Naive thymus-derived CD4-positive, alpha-beta T cell (primary cell): Measurements from ENCODE around the gene NFATC3. TPM values are rescaled to one million over a fixed set of nuclear protein-coding genes. Genes with fewer than 3 reads are reported as not detected.

Experiments
- ATAC-seq: fragments of 150-1000 bp; cut with Tn5 transposase; 2 replicates; pipeline ENCODE4 v1.10.0; 2021; ENCODE audit warnings: mild to moderate bottlenecking, moderate library complexity
- CTCF ChIA-PET: fragments of 350-600 bp; sonication (Branson Sonifier 250); formaldehyde crosslinking; loops from one replicate; lab custom pipeline; 2021; ENCODE audit warnings: antibody characterized with exemption; lab: Charles Lee
- POLR2A ChIA-PET: fragments of 350-600 bp; sonication (Branson Sonifier 250); formaldehyde crosslinking; loops from one replicate; lab custom pipeline; 2021; ENCODE audit warnings: antibody characterized with exemption, inconsistent platforms; lab: Charles Lee
- DNase-seq, 9 donors: peaks; one replicate each; pipeline versions ENCODE4 v3.0.0 to v3.0.0-alpha.2; 2020 to 2022; ENCODE audit warnings: mixed read lengths in 1 of 9
- H3K27ac ChIP-seq: one replicate; pipeline ENCODE4 v1.7.0; 2013; ENCODE audit warnings: mild to moderate bottlenecking, low read depth, low read length, moderate library complexity
- H3K27me3 ChIP-seq, 2 donors: one replicate each; pipeline ENCODE4 v1.7.0; 2013; ENCODE audit warnings: low read length in 2 of 2, mild to moderate bottlenecking in 2 of 2, moderate library complexity in 2 of 2; ENCODE audit not compliant: control insufficient read depth in 2 of 2, insufficient read depth in 2 of 2
- H3K36me3 ChIP-seq, 3 experiments: 1 replicate in 2 of 3; 2 replicates in 1 of 3; pipeline ENCODE4 v1.7.0; 2013; ENCODE audit warnings: low read length in 3 of 3, mild to moderate bottlenecking in 3 of 3, moderate library complexity in 1 of 3; ENCODE audit not compliant: insufficient read depth in 3 of 3, control insufficient read depth in 2 of 3
- H3K4me1 ChIP-seq, 2 donors: one replicate each; pipeline ENCODE4 v1.7.0; 2013; ENCODE audit warnings: low read length in 2 of 2, mild to moderate bottlenecking in 2 of 2, moderate library complexity in 1 of 2; ENCODE audit not compliant: control insufficient read depth in 2 of 2, insufficient read depth in 2 of 2
- H3K4me3 ChIP-seq: 2 replicates; pipeline ENCODE4 v1.7.0; 2013; ENCODE audit warnings: mild to moderate bottlenecking, low read length
- H3K9me3 ChIP-seq, 3 experiments: 1 replicate in 2 of 3; 2 replicates in 1 of 3; pipeline ENCODE4 v1.7.0; 2013; ENCODE audit warnings: low read length in 3 of 3; ENCODE audit not compliant: control insufficient read depth in 2 of 3
- H3K27ac Mint-ChIP-seq, 9 donors: one replicate each; pipeline ENCODE4 v1.8.0; 2020 to 2022; ENCODE audit warnings: mixed read lengths in 9 of 9, mild to moderate bottlenecking in 8 of 9, moderate library complexity in 5 of 9, inconsistent platforms in 2 of 9
- H3K27me3 Mint-ChIP-seq, 5 donors: one replicate each; pipeline ENCODE4 v1.8.0; 2021 to 2022; ENCODE audit warnings: mixed read lengths in 5 of 5, mild to moderate bottlenecking in 1 of 5
- H3K36me3 Mint-ChIP-seq, 5 donors: one replicate each; pipeline ENCODE4 v1.8.0; 2020 to 2022; ENCODE audit warnings: mixed read lengths in 5 of 5, mild to moderate bottlenecking in 3 of 5, inconsistent platforms in 1 of 5
- H3K4me1 Mint-ChIP-seq, 7 donors: one replicate each; pipeline ENCODE4 v1.8.0; 2020 to 2022; ENCODE audit warnings: mixed read lengths in 7 of 7, mild to moderate bottlenecking in 3 of 7, inconsistent platforms in 1 of 7
- H3K4me3 Mint-ChIP-seq, 10 donors: one replicate each; pipeline ENCODE4 v1.8.0; 2020 to 2022; ENCODE audit warnings: mild to moderate bottlenecking in 10 of 10, mixed read lengths in 10 of 10, moderate library complexity in 6 of 10, inconsistent platforms in 2 of 10
- H3K9me3 Mint-ChIP-seq, 11 donors: one replicate each; pipeline ENCODE4 v1.8.0; 2020 to 2022; ENCODE audit warnings: mixed read lengths in 11 of 11, mild to moderate bottlenecking in 4 of 11, inconsistent platforms in 1 of 11, moderate library complexity in 1 of 11
- intact Hi-C, 2 donors: fragments of 100-400 bp; cut with micrococcal nuclease; formaldehyde crosslinking; loops; one replicate each; pipeline ENCODE4 v1.15.1; 2023
- polyA plus RNA-seq, 2 donors: library from polyadenylated mRNA; unstranded; fragments of 300-500 nt; fragmentation: Illumina TruSeq; gene quantifications; one replicate each; pipeline ENCODE4 v1.2.3, GENCODE V29; 2021
- total RNA-seq, 6 experiments: library from RNA in 5 of 6; stranded (reverse) in 5 of 6; gene quantifications; 1 replicate in 5 of 6; 2 replicates in 1 of 6; pipeline ENCODE4 v1.2.3 and lab custom pipeline; 2021 to 2026

Gene NFATC3
- total and polyA plus RNA-seq, 7 experiments from 2014 or later: 75.8 to 151 (median 121) TPM

DNA sequence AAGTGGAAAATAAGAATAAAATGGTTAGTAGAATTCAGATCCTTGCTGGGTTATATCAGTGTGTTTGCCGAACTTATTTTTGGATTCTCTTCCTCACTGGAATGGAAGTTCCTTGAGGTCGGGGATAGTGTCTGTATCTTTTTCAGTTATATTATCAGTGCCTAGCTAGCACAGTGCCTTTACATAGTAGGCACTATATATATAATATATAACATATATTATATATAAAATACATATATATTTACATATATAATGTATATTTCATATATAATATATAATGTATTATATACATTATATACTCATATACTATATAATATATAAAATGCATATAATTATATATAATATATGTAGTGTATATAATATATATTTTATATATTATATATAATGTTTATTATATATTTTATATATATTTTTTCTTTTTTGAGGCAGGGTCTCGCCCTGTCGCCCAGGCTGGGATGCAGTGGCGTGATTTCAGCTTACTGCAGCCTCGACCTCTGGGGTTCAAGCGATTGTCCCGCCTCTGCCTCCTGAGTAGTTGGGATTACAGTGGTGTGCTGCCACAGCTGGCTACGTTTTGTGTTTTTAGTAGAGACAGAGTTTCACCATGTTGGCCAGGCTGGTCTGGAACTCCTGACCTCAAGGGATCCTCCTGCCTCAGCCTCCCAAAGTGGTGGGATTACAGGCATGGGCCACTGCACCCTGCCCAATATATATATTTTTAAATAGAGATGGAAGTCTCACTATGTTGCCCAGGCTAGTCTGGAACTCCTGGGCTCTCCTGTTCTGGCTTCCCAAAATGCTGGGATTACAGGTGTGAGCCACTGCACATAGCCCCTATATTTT, 3.2 kb downstream of the NFATC3 start:
- ChIA-PET POLR2A (interaction anchor here (0.6 to 12.7 kb wide), 4 partner anchors 20 to 230 kb away, joined by 3 to 300 read pairs (median 4); partner anchors contain the start of gene DPEP2), CTCF (interaction anchor here (0.5 to 1.5 kb wide), 5 partner anchors 9 to 1051 kb away, joined by 3 to 5 read pairs (median 3); no protein-coding TSS in a partner anchor)
- Histone ChIP-seq H3K9me3 (no peaks in the 10 kb centered on the region), H3K27ac (peak overlapping the region; percentile 82), H3K27me3 (no peaks in the 10 kb centered on the region), H3K36me3 (peaks cover 0 to 4% (median 0%) of the 10 kb centered on the region in 3 experiments), H3K4me1 (peaks cover 62 to 65% of the 10 kb centered on the region in 2 donors), H3K4me3 (peak overlapping the region; percentile 42)
- intact Hi-C loops: loop anchor here (5.0 to 10.0 kb wide), 4 partner anchors 246 to 1246 kb away; partner anchors contain the start of genes COG8 (in 1 of the 2), CTCF (in 1 of the 2), NIP7 (in 1 of the 2) and PDF (in 1 of the 2)
- Mint-ChIP-seq H3K4me1 (peaks cover 59 to 76% (median 69%) of the 10 kb centered on the region in 7 donors), H3K27me3 (no peaks in the 10 kb centered on the region), H3K36me3 (peaks cover 0 to 17% (median 0%) of the 10 kb centered on the region in 5 donors), H3K27ac (peak overlapping the region; percentile 73 to 96 (median 85)), H3K9me3 (no peaks in the 10 kb centered on the region), H3K4me3 (peak overlapping the region; percentile 75 to 97 (median 91))
- no peak for DNase-seq
- ATAC-seq: no peak

DNA sequence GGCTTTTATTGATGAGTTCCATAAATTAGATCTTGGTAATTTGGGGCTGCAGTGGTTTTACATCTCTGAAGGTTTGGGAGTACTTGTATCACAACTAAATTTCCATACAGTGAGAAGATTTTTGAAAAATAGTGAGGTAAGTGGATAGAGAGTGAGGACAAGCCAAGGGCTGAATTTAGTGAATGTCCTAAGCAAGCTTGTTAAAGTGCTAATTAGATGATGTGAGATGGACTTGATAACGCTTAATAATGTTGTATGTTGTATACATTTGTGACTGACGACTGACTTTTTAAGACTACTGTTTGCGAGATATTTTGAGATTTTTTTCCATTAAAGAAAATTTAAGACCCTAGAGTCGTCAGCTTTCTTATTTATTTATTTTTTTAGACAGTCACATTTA, 3.9 kb downstream of the NFATC3 start:
- no peak for DNase-seq
- peak overlapping the region; percentile 54 for H3K27ac ChIP-seq

DNA sequence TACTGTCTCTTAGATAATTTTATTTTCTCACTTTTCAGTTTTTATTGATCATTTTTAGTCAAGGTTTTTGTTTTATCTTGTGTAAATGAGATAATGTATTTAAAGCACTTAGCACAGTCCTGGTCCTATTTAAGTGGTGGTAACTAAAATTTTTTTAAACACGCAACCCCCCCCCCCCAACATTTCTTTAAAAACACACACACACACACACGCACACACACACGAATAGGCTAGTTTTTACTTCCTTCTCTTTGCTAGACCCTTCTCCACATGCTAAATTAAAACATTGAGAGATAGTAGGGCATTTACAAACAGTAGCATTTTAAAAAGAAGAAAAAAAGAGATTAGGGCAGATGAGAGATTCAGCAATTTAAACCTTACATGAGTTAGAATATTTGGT, 5.0 kb downstream of the NFATC3 start:
- Histone ChIP-seq H3K27ac (peak overlapping the region; percentile 54), H3K4me1 (peaks cover 67 to 71% of the 10 kb centered on the region in 2 donors), H3K4me3 (peak overlapping the region; percentile 20), H3K36me3 (peaks cover 0 to 4% (median 0%) of the 10 kb centered on the region in 3 experiments), H3K27me3 (no peaks in the 10 kb centered on the region), H3K9me3 (no peaks in the 10 kb centered on the region)
- DNase-seq (peak in 1 of 9 donors; percentile 27), ATAC-seq (no peak)
- Mint-ChIP-seq H3K27me3 (no peaks in the 10 kb centered on the region), H3K27ac (peak overlapping the region; percentile 24 to 89 (median 78)), H3K4me3 (peak overlapping the region; percentile 4 to 97 (median 82)), H3K4me1 (peaks cover 63 to 82% (median 72%) of the 10 kb centered on the region in 7 donors), H3K9me3 (no peaks in the 10 kb centered on the region), H3K36me3 (peaks cover 0 to 14% (median 0%) of the 10 kb centered on the region in 5 donors)
- POLR2A ChIA-PET: interaction anchor here (0.6 to 12.7 kb wide), 3 partner anchors 10 to 90 kb away, joined by 3 to 300 read pairs (median 5); no protein-coding TSS in a partner anchor
- intact Hi-C loops: loop anchor here (5.0 kb wide), 2 partner anchors 42 to 122 kb away; no protein-coding TSS in a partner anchor
- CTCF ChIA-PET: no interaction called here

More for the DNA sequence above, 3.9 kb downstream of the NFATC3 start:
- Mint-ChIP-seq H3K9me3 (no peaks in the 10 kb centered on the region), H3K4me1 (peaks cover 57 to 76% (median 67%) of the 10 kb centered on the region in 7 donors), H3K27ac (peak overlapping the region; percentile 73 to 96 (median 85)), H3K36me3 (peaks cover 0 to 14% (median 0%) of the 10 kb centered on the region in 5 donors), H3K4me3 (peak overlapping the region; percentile 71 to 97 (median 86)), H3K27me3 (no peaks in the 10 kb centered on the region)
- no peaks in the 10 kb centered on the region for H3K27me3 ChIP-seq
- intact Hi-C loops: loop anchor here (5.0 to 10.0 kb wide), 4 partner anchors 247 to 1246 kb away; partner anchors contain the start of genes COG8 (in 1 of the 2), CTCF (in 1 of the 2), NIP7 (in 1 of the 2) and PDF (in 1 of the 2)
- no peak for ATAC-seq
- H3K36me3 ChIP-seq: peaks cover 0 to 4% (median 0%) of the 10 kb centered on the region in 3 experiments
- POLR2A ChIA-PET: interaction anchor here (0.6 to 12.7 kb wide), 4 partner anchors 12 to 141 kb away, joined by 3 to 300 read pairs (median 4); partner anchors contain the start of gene DPEP2
- CTCF ChIA-PET: interaction anchor here (0.7 to 1.5 kb wide), 2 partner anchors 17 to 28 kb away, joined by 3 to 5 read pairs; no protein-coding TSS in a partner anchor
- peak overlapping the region; percentile 10 for H3K4me3 ChIP-seq
- H3K9me3 ChIP-seq: no peaks in the 10 kb centered on the region
- H3K4me1 ChIP-seq: peaks cover 62 to 65% of the 10 kb centered on the region in 2 donors

DNA sequence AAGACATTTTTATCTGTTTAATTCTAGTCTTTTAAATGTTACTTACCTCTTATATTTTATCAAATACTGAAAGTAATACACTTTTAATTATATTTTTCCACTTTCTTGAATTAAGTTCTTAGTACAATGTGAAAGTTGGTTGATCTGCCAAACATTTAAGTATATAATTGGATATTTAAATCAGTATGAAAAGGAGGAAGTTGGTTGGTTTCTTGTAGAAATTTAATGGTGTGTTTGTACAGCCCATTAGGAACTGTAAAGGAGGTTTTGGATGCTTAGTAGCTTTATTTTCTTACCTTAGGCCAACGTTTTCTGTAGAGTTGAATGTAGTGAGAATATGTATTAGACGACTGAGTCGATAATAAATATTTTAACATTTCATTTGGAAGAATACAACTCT, 5.4 kb downstream of the NFATC3 start:
- H3K27ac Mint-ChIP-seq: peak overlapping the region; percentile 24 to 89 (median 85)
- peaks cover 66 to 84% (median 74%) of the 10 kb centered on the region in 7 donors for H3K4me1 Mint-ChIP-seq
- no peak for ATAC-seq
- Histone ChIP-seq H3K27me3 (no peaks in the 10 kb centered on the region), H3K9me3 (no peaks in the 10 kb centered on the region), H3K4me1 (peaks cover 71 to 75% of the 10 kb centered on the region in 2 donors), H3K36me3 (peaks cover 0 to 4% (median 0%) of the 10 kb centered on the region in 3 experiments), H3K27ac (peak overlapping the region; percentile 54), H3K4me3 (no peak overlapping the region)
- no peak for DNase-seq
- peak overlapping the region; percentile 14 to 97 (median 82) for H3K4me3 Mint-ChIP-seq
- intact Hi-C loops: loop anchor here (5.0 kb wide), 2 partner anchors 42 to 122 kb away; no protein-coding TSS in a partner anchor
- H3K9me3 Mint-ChIP-seq: no peaks in the 10 kb centered on the region
- H3K27me3 Mint-ChIP-seq: no peaks in the 10 kb centered on the region
- CTCF ChIA-PET: no interaction called here
- POLR2A ChIA-PET: interaction anchor here (1.0 to 1.6 kb wide), 4 partner anchors 11 to 27 kb away, joined by 3 to 5 read pairs (median 4); no protein-coding TSS in a partner anchor
- peaks cover 0 to 15% (median 0%) of the 10 kb centered on the region in 5 donors for H3K36me3 Mint-ChIP-seq

DNA sequence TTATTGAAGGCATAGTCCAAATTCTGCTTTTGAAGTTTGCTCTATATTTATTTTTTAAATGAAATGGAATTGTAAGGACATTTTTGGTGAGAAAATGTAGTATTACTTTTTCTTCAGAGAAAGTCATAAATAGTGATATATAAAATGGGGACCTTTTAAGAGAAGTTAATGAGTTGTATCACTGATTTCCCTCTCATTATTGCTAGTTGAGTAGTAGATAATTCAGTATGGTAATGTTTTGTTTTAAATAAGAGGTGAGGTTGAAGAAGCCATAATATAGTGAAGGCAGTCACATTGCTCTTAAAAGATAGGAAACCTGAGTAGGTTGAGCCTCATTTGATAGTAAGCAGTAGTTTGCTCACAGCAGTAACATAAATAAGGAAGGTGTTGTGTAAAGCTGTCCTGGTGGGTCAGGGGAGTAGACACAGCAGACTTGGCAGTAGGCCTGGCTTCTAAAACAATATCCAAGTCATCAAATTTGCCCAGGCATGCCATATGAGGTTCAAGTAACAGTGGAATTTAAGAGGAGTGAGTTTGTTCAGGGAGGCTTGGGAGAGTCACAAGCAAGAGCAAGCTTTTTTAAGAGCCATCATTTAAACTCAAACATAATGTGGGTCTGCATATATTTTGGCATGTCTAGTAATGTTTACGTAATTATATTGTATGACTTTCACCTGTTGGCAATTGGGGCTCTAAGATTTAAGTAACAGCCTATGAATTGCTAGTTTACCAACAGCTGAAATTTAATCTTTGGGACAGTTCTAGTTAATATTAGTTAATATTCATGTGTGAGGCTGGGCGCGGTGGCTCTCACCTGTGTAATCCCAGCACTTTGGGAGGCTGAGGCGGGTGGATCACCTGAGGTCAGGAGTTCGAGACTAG, 6.5 kb downstream of the NFATC3 start:
- Histone ChIP-seq H3K4me1 (peaks cover 79 to 81% of the 10 kb centered on the region in 2 donors), H3K27me3 (no peaks in the 10 kb centered on the region), H3K36me3 (no peaks in the 10 kb centered on the region), H3K9me3 (no peaks in the 10 kb centered on the region), H3K27ac (peak overlapping the region; percentile 54), H3K4me3 (no peak overlapping the region)
- ChIA-PET CTCF (interaction anchor here (0.8 to 3.9 kb wide), 5 partner anchors 18 to 136 kb away, joined by 3 to 18 read pairs (median 4); no protein-coding TSS in a partner anchor), POLR2A (interaction anchor here (0.6 to 3.5 kb wide), 11 partner anchors 7 to 246 kb away, joined by 3 to 24 read pairs (median 4); partner anchors contain the start of gene NFATC3)
- Mint-ChIP-seq H3K4me1 (peaks cover 69 to 94% (median 84%) of the 10 kb centered on the region in 7 donors), H3K9me3 (no peaks in the 10 kb centered on the region), H3K27ac (peak overlapping the region in 8 of 9 donors; percentile 18 to 89 (median 80)), H3K27me3 (no peaks in the 10 kb centered on the region), H3K36me3 (peaks cover 0 to 12% (median 0%) of the 10 kb centered on the region in 5 donors), H3K4me3 (peak overlapping the region; percentile 2 to 96 (median 42))
- ATAC-seq: no peak
- intact Hi-C loops: loop anchor here (5.0 kb wide), 2 partner anchors 41 to 121 kb away; no protein-coding TSS in a partner anchor
- no peak for DNase-seq
